Naive thymus-derived CD8-positive, alpha-beta T cell (primary cell): Measurements from ENCODE around the gene WWC2. TPM values are rescaled to one million over a fixed set of nuclear protein-coding genes. Genes with fewer than 3 reads are reported as not detected.

Experiments
- ATAC-seq, 2 donors: fragments of 150-1000 bp; cut with Tn5 transposase in 1 of 2; sonication (Bioruptor Pico), chemical (Tn5 transposase) in 1 of 2; 1 replicate in 1 of 2; 2 replicates in 1 of 2; pipeline ENCODE4 v1.10.0; 2021; ENCODE audit warnings: mild to moderate bottlenecking in 2 of 2, moderate library complexity in 2 of 2
- POLR2A ChIA-PET: fragments of 350-600 bp; sonication (Branson Sonifier 250); formaldehyde crosslinking; loops from one replicate; lab custom pipeline; 2021; ENCODE audit warnings: antibody characterized with exemption; lab: Charles Lee
- DNase-seq, 10 donors: peaks; one replicate each; pipeline versions ENCODE4 v3.0.0 to v3.0.0-alpha.2; 2020 to 2022
- H3K27ac Mint-ChIP-seq, 10 donors: one replicate each; pipeline ENCODE4 v1.8.0; 2020 to 2022; ENCODE audit warnings: mild to moderate bottlenecking in 10 of 10, mixed read lengths in 10 of 10, moderate library complexity in 4 of 10, inconsistent platforms in 1 of 10
- H3K27me3 Mint-ChIP-seq, 5 donors: one replicate each; pipeline ENCODE4 v1.8.0; 2021 to 2022; ENCODE audit warnings: mixed read lengths in 5 of 5
- H3K36me3 Mint-ChIP-seq, 3 donors: one replicate each; pipeline ENCODE4 v1.8.0; 2020 to 2022; ENCODE audit warnings: mixed read lengths in 3 of 3, mild to moderate bottlenecking in 2 of 3, inconsistent platforms in 1 of 3
- H3K4me1 Mint-ChIP-seq, 4 donors: one replicate each; pipeline ENCODE4 v1.8.0; 2021 to 2022; ENCODE audit warnings: mixed read lengths in 4 of 4
- H3K4me3 Mint-ChIP-seq, 10 donors: one replicate each; pipeline ENCODE4 v1.8.0; 2020 to 2022; ENCODE audit warnings: mild to moderate bottlenecking in 10 of 10, mixed read lengths in 10 of 10, moderate library complexity in 6 of 10, inconsistent platforms in 1 of 10
- H3K9me3 Mint-ChIP-seq, 9 donors: one replicate each; pipeline ENCODE4 v1.8.0; 2020 to 2022; ENCODE audit warnings: mixed read lengths in 9 of 9, mild to moderate bottlenecking in 3 of 9, inconsistent platforms in 1 of 9, moderate library complexity in 1 of 9
- polyA plus RNA-seq, 3 donors: library from polyadenylated mRNA; unstranded; fragments of 300-500 nt; fragmentation: Illumina TruSeq; gene quantifications; one replicate each; pipeline ENCODE4 v1.2.3, GENCODE V29; 2021
- total RNA-seq, 8 experiments: library from RNA in 2 of 8; stranded (reverse) in 2 of 8; gene quantifications; one replicate each; pipeline ENCODE4 v1.2.3 and lab custom pipeline; 2021 to 2026

The WWC2 gene
- total and polyA plus RNA-seq, 5 experiments from 2014 or later: 0.59 to 8.0 (median 1.0) TPM

GRCh38 chr4:183165376-183165775, 66.3 kb downstream of the WWC2 start:
- H3K36me3 Mint-ChIP-seq: peaks cover 0 to 5% (median 0%) of the 10 kb centered on the region in 3 donors
- no peaks in the 10 kb centered on the region for H3K9me3 Mint-ChIP-seq
- DNase-seq (no peak), ATAC-seq (no peak)
- H3K4me1 Mint-ChIP-seq: peaks cover 2 to 18% (median 5%) of the 10 kb centered on the region in 4 donors
- H3K27ac Mint-ChIP-seq: no peak overlapping the region
- no peak overlapping the region for H3K4me3 Mint-ChIP-seq
- POLR2A ChIA-PET: no interaction called here
- H3K27me3 Mint-ChIP-seq: peaks cover 0 to 3% (median 1%) of the 10 kb centered on the region in 5 donors

- ATAC-seq (no peak), DNase-seq (no peak)
- POLR2A ChIA-PET: no interaction called here
- Mint-ChIP-seq H3K27me3 (peaks cover 0 to 10% (median 1%) of the 10 kb centered on the region in 5 donors), H3K4me1 (peaks cover 0 to 10% (median 0%) of the 10 kb centered on the region in 4 donors), H3K9me3 (no peaks in the 10 kb centered on the region), H3K4me3 (no peak overlapping the region), H3K27ac (no peak overlapping the region), H3K36me3 (peaks cover 0 to 5% (median 0%) of the 10 kb centered on the region in 3 donors)
These were observed 71.8 kb downstream of the WWC2 start for GRCh38 chr4:183170894-183171293.

DNA sequence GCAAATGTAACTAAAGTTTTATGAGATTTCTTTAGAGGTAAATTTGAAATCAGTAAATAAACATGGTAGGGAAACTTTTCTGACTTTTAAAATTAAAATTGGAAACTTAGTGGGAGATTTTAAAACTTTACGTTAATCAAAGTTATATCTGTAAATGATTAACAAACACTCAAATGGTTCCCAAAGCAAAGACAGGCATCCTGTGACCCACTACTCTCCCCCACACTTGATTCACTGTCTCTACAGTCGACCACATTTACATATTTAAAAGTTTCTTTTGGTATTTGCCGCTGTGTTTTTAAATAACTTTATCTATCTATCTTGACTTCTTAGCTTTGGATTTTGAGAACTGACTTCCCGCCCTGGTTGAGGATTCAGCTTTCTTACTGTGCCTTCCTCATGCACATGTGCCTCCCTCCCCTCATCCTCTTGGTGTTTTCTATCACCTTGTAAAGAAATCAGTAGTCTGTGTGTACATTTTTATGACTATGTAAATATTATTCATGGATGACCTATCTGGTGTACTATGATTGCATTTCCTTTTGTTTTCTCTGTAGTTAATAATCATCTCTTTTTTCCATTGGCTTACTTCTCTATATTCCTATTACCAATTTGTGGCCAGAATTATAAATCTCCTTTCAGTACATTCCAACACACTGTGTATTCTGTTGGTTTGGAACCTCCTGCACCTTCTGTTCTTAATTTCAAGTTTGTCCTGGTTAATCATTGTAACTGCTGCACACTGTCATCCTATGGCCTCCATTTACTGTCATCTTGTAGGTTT, 72.6 kb downstream of the WWC2 start:
- ATAC-seq: no peak
- peaks cover 0 to 10% (median 1%) of the 10 kb centered on the region in 5 donors for H3K27me3 Mint-ChIP-seq
- H3K36me3 Mint-ChIP-seq: peaks cover 0 to 5% (median 0%) of the 10 kb centered on the region in 3 donors
- no peaks in the 10 kb centered on the region for H3K9me3 Mint-ChIP-seq
- POLR2A ChIA-PET: no interaction called here
- H3K4me1 Mint-ChIP-seq: peaks cover 0 to 10% (median 0%) of the 10 kb centered on the region in 4 donors
- no peak overlapping the region for H3K4me3 Mint-ChIP-seq
- DNase-seq: no peak
- H3K27ac Mint-ChIP-seq: no peak overlapping the region

GRCh38 chr4:183172881-183173280, 73.8 kb downstream of the WWC2 start:
- DNase-seq: no peak
- Mint-ChIP-seq H3K27ac (no peak overlapping the region), H3K4me1 (peaks cover 0 to 10% (median 0%) of the 10 kb centered on the region in 4 donors), H3K9me3 (no peaks in the 10 kb centered on the region), H3K4me3 (no peak overlapping the region), H3K36me3 (no peaks in the 10 kb centered on the region), H3K27me3 (peaks cover 0 to 8% (median 0%) of the 10 kb centered on the region in 5 donors)
- ATAC-seq: no peak
- POLR2A ChIA-PET: no interaction called here

DNA sequence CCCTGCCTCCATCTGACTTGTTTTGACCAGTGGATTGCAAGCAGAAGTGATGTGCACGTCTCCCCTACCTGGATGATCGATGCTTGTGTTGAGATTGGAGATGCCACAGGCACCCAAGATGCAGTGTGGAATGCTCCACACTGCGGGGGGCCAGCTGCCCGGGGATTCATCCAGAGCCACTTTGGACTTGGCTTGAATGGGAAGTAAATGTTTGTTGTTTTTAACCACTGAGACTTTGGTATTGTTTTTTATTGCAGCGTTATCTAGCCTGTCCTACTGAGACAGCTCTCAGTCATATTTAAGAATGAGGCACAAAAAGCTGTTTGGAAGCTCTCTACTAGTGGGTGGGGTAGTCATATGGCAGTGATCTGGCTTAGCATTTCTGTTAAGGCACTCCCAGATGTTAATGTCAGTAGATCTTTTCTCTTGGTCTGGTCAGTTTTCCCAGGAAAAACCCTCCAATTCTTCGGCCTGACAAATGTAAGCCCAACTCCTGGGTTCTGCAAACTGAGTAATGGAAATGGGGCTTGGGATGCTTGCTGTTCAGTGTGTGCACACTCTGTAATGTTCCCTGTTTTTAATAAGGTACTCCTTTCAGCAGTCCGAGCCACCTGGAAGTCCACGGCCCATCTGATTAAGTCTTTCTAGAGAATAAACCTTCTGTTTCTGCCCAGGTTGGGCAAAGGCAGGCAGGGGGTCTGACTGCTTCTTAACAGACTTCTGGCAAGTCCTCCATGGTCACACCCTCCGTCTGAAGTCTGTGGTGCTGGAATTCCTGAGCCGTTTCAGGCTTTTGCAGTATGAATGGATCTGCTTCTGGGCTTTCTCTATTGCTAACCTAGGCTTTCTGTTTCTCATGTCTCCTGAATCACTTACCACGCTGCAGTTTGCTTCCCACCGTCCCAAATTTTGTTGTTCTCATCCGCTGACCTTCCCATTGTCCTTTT, 74.8 kb downstream of the WWC2 start:
- Mint-ChIP-seq H3K4me1 (peaks cover 2 to 10% (median 4%) of the 10 kb centered on the region in 4 donors), H3K4me3 (no peak overlapping the region), H3K36me3 (no peaks in the 10 kb centered on the region), H3K27me3 (peaks cover 0 to 8% (median 0%) of the 10 kb centered on the region in 5 donors), H3K27ac (no peak overlapping the region), H3K9me3 (no peaks in the 10 kb centered on the region)
- ATAC-seq (no peak), DNase-seq (no peak)
- POLR2A ChIA-PET: no interaction called here

- Mint-ChIP-seq H3K9me3 (no peaks in the 10 kb centered on the region), H3K27ac (no peak overlapping the region), H3K27me3 (peaks cover 0 to 8% (median 0%) of the 10 kb centered on the region in 5 donors), H3K4me3 (no peak overlapping the region), H3K36me3 (no peaks in the 10 kb centered on the region), H3K4me1 (peaks cover 4 to 17% (median 11%) of the 10 kb centered on the region in 4 donors)
- no peak for DNase-seq
- POLR2A ChIA-PET: no interaction called here
- no peak for ATAC-seq
These were observed 76.7 kb downstream of the WWC2 start for GRCh38 chr4:183175631-183176232.

DNA sequence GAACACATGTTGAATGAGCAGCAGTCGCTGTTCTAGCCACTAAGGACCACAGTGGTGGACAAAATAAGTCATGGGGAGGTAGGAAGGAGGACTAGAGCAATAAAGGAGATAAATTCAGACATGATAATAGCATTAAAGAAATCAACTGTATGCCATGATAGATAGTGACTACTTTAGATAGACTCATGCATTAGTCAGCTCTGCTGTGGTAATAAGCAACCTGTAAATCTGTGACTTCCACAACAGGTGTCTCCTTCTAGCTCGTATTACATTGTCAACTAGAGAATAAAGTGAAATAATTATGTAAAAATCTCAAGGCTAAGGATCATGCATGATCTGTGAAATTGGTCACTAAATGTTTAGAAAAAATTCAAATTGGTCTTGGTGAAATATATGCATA, 77.9 kb downstream of the WWC2 start:
- no peaks in the 10 kb centered on the region for H3K36me3 Mint-ChIP-seq
- POLR2A ChIA-PET: no interaction called here

DNA sequence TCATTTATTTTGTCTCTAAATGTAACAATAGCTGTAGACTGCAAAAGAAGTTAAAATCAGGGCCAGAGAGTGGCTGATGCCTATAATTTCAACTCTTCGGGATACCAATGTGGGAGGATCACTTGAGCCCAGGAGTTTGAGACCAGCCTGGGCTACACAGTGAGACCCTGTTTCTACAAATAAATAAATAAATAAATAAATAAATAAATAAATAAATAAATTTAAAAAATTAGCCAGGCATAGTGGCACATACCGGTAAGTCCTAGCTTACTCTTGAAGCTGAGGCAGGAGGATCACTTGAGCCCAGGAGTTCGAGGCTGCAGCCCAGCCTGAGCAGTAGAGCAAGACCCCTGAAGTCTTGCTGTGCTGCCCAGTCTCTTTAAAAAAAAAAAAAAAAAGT, 79.1 kb downstream of the WWC2 start:
- peaks cover 0 to 7% (median 0%) of the 10 kb centered on the region in 5 donors for H3K27me3 Mint-ChIP-seq
- H3K27ac Mint-ChIP-seq: no peak overlapping the region
- no peaks in the 10 kb centered on the region for H3K9me3 Mint-ChIP-seq
- ATAC-seq: no peak
- POLR2A ChIA-PET: no interaction called here
- no peak overlapping the region for H3K4me3 Mint-ChIP-seq
- no peak for DNase-seq
- peaks cover 0 to 1% (median 0%) of the 10 kb centered on the region in 3 donors for H3K36me3 Mint-ChIP-seq
- peaks cover 4 to 17% (median 7%) of the 10 kb centered on the region in 4 donors for H3K4me1 Mint-ChIP-seq

More for the DNA sequence above, 77.9 kb downstream of the WWC2 start:
- Mint-ChIP-seq H3K4me3 (no peak overlapping the region), H3K27ac (no peak overlapping the region), H3K27me3 (peaks cover 0 to 8% (median 0%) of the 10 kb centered on the region in 5 donors), H3K9me3 (no peaks in the 10 kb centered on the region), H3K4me1 (peaks cover 4 to 17% (median 8%) of the 10 kb centered on the region in 4 donors)
- ATAC-seq (no peak), DNase-seq (no peak)

GRCh38 chr4:183180096-183180495, 81.0 kb downstream of the WWC2 start:
- ATAC-seq (no peak), DNase-seq (no peak)
- Mint-ChIP-seq H3K4me3 (no peak overlapping the region), H3K4me1 (peaks cover 5 to 17% (median 8%) of the 10 kb centered on the region in 4 donors), H3K9me3 (peaks cover 0 to 14% (median 0%) of the 10 kb centered on the region in 9 donors), H3K36me3 (peaks cover 0 to 8% (median 5%) of the 10 kb centered on the region in 3 donors), H3K27me3 (peaks cover 0 to 4% (median 0%) of the 10 kb centered on the region in 5 donors), H3K27ac (no peak overlapping the region)
- POLR2A ChIA-PET: no interaction called here

DNA sequence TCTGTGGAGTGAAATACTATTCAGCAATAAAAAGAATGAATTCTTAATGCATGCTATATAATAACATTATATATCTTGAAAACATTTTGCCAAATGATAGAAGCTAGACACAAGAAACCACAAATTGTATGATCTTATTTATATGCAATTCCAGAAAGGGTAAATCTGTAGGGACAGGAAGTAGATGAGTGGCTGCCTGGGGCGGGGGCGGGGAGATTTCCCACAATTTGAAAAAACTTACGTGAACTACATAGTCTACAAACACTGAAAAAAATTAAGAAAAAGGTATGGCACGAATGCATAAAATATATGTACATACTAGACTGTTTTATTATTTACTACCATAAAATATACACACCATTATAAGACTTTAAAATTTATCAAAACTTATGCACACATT, 81.6 kb downstream of the WWC2 start:
- H3K36me3 Mint-ChIP-seq: peaks cover 4 to 8% (median 5%) of the 10 kb centered on the region in 3 donors
- H3K4me1 Mint-ChIP-seq: peaks cover 5 to 17% (median 9%) of the 10 kb centered on the region in 4 donors
- H3K27me3 Mint-ChIP-seq: peaks cover 0 to 4% (median 3%) of the 10 kb centered on the region in 5 donors
- no peak overlapping the region for H3K4me3 Mint-ChIP-seq
- no peak overlapping the region for H3K27ac Mint-ChIP-seq
- no peak for DNase-seq
- POLR2A ChIA-PET: no interaction called here
- ATAC-seq: no peak
- H3K9me3 Mint-ChIP-seq: peaks cover 0 to 14% (median 0%) of the 10 kb centered on the region in 9 donors

GRCh38 chr4:183181081-183181480, 82.0 kb downstream of the WWC2 start:
- DNase-seq (no peak), ATAC-seq (no peak)
- Mint-ChIP-seq H3K27me3 (peaks cover 0 to 6% (median 3%) of the 10 kb centered on the region in 5 donors), H3K36me3 (peaks cover 4 to 8% (median 5%) of the 10 kb centered on the region in 3 donors), H3K27ac (no peak overlapping the region), H3K9me3 (peaks cover 0 to 14% (median 0%) of the 10 kb centered on the region in 9 donors), H3K4me3 (no peak overlapping the region), H3K4me1 (peaks cover 5 to 17% (median 9%) of the 10 kb centered on the region in 4 donors)
- POLR2A ChIA-PET: no interaction called here
